ENCODE results near the gene PTPN6.

The PTPN6 gene

GRCh38 chr12:6941782-6942181, 9.4 kb upstream of the PTPN6 start:
- DNase-seq (ENCODE audit: low read depth) = no peak

GRCh38 chr12:6942331-6942665, 8.9 kb upstream of the PTPN6 start:
- no peak for DNase-seq (ENCODE audit: low read depth)

GRCh38 chr12:6943389-6943721, 7.8 kb upstream of the PTPN6 start:
- DNase-seq (ENCODE audit: low read depth) = no peak

GRCh38 chr12:6943722-6944380, 7.3 kb upstream of the PTPN6 start, which contains the start of the genes C12orf57 and RNU7-1:
Gene C12orf57 (plus strand): TSS chr12:6944022. CDS start chr12:6944122, 100 bp downstream.
Gene RNU7-1 (plus strand): TSS chr12:6943816.
- no peak for DNase-seq (ENCODE audit: low read depth)

DNA sequence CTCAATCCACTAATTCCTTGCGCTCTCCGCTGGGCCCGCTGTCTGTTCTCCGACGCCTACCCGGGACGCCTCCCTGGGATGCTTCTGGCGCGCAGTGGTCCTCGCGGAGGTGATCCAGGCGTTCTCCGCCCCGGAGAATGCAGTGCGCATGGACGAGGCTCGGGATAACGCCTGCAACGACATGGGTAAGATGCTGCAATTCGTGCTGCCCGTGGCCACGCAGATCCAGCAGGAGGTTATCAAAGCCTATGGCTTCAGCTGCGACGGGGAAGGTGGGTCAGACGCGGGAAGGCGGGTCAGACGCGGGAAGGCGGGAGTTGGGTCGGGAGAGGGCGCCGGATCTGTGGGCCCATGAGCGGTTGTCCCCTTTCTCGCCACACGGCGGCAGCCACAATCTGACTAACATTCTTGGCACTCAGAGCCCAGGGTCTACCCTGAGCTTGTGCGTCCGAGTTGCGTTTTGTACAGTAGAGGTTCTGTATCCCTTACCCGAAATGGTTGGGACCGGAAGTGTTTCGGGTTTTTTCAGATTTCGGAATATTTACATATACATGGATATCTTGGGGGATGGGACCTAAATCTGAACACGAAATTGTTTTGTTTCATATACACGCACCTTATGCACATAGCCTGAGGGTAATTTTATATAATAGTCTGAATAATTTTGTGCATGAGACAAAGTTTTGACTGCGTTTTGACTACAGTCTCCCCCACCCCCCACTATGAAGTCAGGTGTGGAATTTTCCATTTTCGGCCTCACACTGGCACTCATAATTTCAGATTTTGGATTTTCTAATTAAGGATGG, 6.6 kb upstream of the PTPN6 start:
- DNase-seq (ENCODE audit: low read depth) = peak; percentile 77

GRCh38 chr12:6945613-6946012, 5.5 kb upstream of the PTPN6 start:
- no peak for DNase-seq (ENCODE audit: low read depth)

DNA sequence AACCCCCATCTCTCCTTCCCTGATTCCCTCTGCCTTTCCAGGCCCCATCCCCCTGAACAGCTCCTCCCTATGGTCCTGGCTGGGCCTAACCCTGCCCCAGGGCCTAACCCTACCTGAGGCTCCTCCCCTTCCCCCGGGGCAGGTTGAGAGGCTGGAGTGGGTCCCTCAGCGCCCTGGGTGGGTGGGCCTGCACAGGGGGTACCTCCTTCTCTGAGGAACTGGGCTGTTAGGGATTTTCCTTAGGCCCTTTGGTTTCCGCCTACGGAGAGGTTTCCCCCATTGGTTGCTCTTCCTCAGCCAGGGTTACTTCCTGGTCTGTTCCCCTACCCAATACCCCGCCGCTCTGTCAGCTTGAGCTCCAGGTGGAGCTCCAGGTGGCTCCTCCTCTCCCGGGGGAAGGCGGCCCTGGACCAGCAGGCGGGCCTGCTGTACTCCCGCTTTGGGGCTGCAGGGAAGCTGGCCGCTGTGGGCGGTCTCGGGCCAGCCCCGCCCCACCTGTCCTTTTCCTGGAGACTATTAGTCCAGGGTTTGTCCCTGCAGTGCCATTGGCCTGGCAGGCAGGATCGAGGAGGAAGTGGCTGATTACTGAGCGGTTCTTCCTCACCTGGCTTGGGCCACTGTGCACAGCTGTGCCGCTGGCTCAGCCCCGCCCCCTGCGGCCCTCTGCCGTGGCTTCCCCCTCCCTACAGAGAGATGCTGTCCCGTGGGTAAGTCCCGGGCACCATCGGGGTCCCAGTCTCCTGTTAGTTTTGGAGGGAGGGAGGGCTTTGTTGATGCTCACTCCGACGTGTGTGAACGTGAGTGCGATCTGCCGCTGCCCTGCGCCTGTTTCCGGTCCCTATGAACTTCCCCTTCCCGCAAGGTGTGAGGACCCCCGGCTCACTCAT, 4.9 kb upstream of the PTPN6 start:
- DNase-seq (ENCODE audit: low read depth) = no peak

DNA sequence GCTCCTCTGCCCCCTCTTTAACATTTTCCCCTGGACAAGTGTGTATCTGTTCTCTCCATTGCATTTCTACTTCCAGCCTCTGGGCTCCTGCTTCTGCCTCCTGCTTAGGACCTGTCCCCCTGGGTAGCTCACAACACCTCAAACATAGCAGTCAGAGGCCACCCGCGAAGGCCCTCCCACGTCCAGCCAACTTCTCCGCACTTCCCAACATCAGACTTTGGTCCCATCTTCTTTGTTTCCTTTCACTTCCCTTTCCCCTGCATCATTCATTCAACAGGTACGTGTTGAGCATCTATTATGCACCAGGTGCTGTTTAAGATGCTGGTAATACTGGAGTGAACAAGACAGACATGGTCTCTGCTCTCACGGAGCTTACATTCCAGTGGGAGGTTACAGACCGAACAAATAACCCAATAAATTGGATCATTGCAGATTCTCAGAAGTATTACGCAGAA, 4.2 kb upstream of the PTPN6 start:
- no peak for DNase-seq (ENCODE audit: low read depth)

DNA sequence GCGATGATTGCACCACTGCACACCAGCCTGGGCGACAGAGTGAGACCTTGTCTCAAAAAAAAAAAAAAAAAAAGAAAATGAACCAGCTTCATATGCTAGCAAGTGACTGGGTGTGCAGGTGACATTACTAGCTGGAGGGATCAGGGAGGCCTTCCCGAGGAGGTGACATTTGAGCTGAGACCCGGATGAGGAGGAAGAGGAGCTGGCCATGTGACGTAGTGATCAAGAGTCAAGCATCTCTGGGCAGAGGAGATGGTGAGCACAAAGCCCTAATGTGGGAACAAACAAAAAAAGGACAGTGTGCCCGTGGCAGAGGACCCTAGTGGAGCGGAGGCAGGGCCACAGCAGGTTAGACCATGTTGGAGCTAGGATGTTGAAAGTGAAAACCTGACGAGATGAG, 3.5 kb upstream of the PTPN6 start:
- no peak for DNase-seq (ENCODE audit: low read depth)

DNA sequence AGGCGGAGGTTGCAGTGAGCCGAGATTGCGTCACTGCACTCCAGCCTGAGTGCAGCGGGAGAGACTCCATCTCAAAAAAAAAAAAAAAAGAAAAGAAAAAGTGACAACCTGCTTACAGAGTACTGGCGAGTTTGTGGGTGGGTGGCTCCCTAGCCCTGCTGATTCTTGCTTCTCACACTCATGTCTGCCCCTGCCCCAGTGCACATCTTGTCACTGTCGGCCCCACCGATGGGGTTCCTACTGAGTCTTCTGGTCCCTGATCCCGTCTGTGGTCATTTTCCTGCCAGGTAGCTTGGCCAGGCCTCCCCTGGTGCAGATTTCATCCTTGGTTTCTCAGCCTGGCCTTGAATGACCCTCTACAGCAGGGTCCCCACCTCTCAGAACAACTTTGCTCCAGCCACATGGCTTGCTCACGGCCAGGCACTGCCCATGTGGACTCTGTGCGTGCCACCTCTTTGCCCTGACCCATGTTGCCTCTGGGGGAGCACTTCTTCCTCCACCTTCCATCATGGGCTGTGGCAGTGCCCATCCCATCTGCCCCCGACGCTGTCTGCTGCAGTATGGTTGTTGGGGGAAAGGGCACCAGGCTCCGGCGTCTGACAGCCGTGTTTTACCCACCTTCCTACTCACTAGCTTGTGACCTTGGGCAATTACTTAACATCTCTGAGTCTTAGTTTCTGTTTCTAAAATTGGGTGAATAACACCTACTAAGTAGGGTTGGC, 2.1 kb upstream of the PTPN6 start:
- no peak for DNase-seq (ENCODE audit: low read depth)

DNA sequence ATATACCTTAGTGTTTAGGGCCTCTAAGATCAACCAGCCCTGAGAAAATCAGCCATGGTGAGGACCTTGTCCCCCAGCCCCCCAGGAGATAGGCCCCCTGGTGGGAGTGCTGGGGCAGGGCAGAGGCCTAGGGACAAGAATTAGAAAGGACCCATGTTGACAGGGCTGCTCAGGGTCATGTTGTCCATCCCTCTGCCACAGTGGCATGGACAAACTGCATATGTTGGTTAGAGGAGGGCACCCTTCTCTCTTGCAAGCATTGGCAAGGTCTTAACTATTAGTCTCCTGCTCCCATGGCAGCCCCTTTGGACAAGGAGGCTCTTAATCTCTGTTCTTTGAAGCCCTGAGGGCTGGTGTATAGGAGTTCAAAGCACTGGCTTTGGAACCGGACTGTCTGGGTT, 755 bp upstream of the PTPN6 start:
- no peak for DNase-seq (ENCODE audit: low read depth)

- no peak for DNase-seq (ENCODE audit: low read depth)
Measured at GRCh38 chr12:6951551-6952120, 480 bp downstream of the PTPN6 start.

DNA sequence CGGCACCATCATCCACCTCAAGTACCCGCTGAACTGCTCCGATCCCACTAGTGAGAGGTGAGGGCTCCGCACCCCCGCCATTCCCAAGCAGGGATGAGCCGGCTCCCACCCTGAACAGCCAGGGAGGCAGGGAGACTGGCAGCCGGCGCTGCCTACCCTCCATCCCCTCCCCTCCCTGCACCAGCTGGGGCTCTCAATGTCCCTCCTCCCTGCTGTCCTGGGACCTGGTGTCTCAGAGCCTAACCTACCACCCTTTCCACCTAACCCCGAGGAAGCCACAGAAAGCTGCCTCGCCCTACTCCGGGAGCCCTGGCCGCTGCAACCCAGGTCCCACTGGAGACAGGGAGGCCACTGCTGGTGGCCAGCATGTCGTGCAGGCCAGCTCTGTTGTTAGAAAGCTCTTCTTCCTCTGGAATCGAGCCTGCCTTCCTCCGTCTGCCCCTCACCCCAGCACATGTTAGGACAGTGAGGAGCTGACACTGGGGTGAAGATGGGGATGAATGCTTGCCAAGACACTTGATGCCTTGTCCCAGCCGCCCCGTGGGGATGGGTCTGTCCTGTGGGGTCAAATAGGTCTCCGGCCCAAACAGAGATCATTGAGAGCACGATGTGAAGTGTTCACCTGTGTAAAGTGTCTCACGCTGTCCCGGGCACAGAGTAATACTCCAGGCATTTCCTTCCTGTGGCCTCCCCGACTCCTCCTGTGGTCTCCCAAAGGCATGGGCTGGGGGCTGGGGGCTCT, 1.1 kb downstream of the PTPN6 start:
- no peak for DNase-seq (ENCODE audit: low read depth)

GRCh38 chr12:6952863-6953441, 1.8 kb downstream of the PTPN6 start:
- DNase-seq (ENCODE audit: low read depth) = no peak

GRCh38 chr12:6953442-6954315, 2.5 kb downstream of the PTPN6 start:
- no peak for DNase-seq (ENCODE audit: low read depth)

DNA sequence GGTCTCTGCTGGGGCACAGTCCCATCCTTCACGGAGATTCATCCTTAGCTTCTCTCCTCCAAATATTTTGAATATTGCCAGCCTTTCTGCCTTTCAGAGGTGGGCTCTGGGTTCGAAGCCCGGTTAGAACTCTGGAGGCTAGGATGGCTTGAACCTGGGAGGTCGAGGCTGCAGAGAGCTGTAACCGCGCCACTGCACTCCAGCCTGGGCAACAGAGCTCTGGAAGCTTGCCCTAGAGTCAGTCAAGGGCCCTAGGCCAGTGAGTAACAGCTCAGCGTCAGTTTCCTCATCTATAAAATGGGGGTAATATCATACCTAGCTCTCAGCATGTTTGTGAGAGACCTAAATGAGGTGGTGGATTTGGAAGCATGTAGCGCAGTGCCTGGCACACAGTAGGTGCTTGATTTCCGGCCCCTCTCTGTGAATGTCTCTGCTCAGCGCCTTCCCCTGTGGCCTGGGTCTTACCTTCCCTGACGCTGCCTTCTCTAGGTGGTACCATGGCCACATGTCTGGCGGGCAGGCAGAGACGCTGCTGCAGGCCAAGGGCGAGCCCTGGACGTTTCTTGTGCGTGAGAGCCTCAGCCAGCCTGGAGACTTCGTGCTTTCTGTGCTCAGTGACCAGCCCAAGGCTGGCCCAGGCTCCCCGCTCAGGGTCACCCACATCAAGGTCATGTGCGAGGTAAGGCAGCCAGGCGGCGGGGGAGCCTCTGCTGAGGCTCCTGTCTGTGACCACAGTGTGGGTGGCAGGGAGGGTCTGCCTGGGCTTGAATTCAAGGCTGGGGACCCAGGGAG, 3.4 kb downstream of the PTPN6 start:
- DNase-seq (ENCODE audit: low read depth) = no peak

- no peak for DNase-seq (ENCODE audit: low read depth)
Measured at GRCh38 chr12:6955108-6956020, 4.2 kb downstream of the PTPN6 start.
